HG02763 (cell line): ENCODE results near the gene NDUFB2.
"Not testable (repeated sequence)": the region's sequence is repeated elsewhere in the genome, so short reads cannot be mapped to it uniquely, and the experiment has no call there.

Experiments used
- ATAC-seq: cut with Tn5 transposase; IDR thresholded peaks from one replicate; pipeline ENCODE4 v1.9.1; 2021; ENCODE audit warnings: mild to moderate bottlenecking, moderate library complexity; ENCODE audit not compliant: unreplicated experiment

NDUFB2 gene

DNA sequence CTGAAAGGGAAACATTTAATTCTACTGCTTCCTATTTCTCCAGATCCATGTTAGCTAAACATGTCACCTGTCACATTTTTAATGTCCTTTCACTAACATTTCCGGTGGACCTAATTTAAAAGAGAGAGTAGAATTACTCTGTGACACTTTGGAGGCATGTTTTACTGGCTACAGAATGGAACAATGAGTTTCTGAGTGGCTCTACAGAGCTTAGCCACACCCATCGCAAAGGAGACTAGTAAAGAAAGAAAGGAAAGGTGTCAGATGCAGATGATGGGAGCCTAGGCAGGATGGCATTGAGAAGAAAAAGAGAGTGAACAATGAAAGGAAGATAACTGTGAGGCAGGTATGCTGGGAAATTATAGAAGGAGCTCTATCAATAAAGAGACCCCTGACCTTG is 35.9 kb downstream of the NDUFB2 start:
- no peak for ATAC-seq

- ATAC-seq = no peak
Observed at GRCh38 chr7:140734096-140734495, 37.6 kb downstream of the NDUFB2 start.

DNA sequence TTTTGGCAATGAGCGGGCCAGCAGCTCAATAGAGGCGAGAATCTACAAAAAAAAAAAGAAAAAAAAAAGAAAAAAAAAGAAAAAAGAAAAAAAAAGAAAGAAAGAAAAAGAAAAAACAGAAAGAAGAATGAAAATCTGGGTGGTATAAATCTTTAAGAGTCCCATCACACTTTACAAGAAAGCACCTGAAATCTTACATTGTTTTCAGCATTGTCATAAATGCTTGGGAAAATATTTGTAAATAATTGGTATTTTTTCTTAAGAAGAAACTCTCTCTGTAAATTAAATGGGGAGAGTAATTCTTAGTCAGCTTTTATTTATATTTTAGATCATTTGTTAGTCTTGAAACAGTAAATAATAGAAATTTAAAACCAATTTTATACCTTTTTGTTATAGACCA is 38.2 kb downstream of the NDUFB2 start:
- ATAC-seq = no peak

- no peak for ATAC-seq
Observed at GRCh38 chr7:140738280-140738679, 41.8 kb downstream of the NDUFB2 start.

- ATAC-seq = not testable (repeated sequence)
Observed at GRCh38 chr7:140743255-140743654, 46.7 kb downstream of the NDUFB2 start.

DNA sequence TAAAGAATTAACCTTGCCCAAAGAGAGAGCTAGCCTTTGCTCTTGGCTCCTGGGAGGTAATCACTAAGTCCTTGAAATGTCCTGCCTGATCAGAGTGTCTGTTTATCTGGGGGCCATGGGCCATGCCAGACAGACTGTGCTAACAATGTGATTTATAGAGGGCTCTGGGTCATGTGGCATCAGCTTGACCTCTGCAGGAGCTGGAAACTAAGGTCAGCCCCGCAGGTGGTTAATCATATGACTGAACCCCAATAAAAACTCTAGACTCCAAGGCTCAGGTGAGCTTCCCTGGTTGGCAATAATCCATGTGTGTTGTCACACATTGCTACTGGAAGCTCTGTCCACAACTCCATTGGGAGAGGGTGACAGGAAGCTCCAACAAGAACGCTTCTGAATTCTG is 47.5 kb downstream of the NDUFB2 start:
- ATAC-seq = no peak

GRCh38 chr7:140745266-140746058 is 49.0 kb downstream of the NDUFB2 start:
- no peak for ATAC-seq

DNA sequence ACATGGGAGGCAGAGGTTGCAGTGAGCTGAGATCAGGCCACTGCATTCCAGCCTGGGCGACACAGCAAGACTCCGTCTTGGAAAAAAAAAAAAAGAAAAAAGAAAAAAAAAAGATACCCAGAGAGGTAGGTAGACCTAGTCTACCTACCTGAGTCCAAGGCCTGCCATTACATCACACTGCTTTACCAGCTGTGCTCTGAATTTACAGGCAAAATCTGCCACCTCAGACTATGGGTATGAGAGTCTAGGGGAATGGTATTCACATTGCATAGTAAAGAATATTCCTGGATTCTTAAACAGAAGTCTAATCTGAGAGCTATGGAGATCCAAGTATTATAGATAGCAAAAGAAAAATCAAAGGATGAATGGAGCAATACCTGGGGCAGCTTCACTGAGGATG is 50.2 kb downstream of the NDUFB2 start:
- ATAC-seq = no peak

DNA sequence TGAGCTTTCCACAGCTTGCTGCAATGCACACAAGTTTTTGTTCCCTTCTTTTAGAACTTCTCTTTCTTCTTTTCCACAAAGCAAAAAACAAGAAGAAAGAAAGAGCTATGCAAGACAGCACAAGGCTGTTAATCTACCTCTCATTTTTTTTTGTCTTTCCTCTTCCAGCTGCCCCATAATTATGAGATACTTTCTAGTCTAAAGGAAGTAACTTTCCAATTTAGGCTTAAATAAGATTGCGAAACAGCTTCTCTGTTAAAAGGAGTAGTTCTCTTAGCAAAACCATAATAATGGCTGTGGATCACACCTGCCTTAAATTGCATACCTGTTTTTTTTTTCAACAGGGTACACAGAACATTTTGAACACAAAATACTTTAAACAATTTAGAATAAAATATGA is 56.0 kb downstream of the NDUFB2 start:
- no peak for ATAC-seq

GRCh38 chr7:140754506-140754905 is 58.0 kb downstream of the NDUFB2 start:
- no peak for ATAC-seq
